ENCODE measurements around the gene WNT3A. TPM values are rescaled to one million over a fixed set of nuclear protein-coding genes. Genes with fewer than 3 reads are reported as not detected.
"Not testable (repeated sequence)": the region's sequence is repeated elsewhere in the genome, so short reads cannot be mapped to it uniquely, and the experiment has no call there.

The WNT3A gene, protein sequence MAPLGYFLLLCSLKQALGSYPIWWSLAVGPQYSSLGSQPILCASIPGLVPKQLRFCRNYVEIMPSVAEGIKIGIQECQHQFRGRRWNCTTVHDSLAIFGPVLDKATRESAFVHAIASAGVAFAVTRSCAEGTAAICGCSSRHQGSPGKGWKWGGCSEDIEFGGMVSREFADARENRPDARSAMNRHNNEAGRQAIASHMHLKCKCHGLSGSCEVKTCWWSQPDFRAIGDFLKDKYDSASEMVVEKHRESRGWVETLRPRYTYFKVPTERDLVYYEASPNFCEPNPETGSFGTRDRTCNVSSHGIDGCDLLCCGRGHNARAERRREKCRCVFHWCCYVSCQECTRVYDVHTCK
- total RNA-seq: 1.6 TPM

DNA sequence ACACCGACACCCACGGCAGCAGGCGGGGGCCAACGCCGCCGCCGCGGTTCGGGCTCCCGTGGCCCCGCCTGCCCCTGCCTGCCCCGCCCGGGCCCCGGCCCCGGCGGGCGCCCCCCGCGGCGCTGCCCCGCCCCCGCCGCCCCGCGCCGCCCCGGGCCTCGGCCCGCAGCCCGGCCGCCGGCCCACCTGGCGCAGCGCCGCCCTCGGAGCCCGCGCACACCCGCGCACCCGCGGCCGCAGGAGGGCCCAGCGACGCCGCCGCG, at the start of gene WNT3A:
TSS of gene WNT3A (plus strand) at position 213 of the 263 bp plus-strand sequence. CDS start 131 bp downstream, outside the sequence.
- no peak for DNase-seq

DNA sequence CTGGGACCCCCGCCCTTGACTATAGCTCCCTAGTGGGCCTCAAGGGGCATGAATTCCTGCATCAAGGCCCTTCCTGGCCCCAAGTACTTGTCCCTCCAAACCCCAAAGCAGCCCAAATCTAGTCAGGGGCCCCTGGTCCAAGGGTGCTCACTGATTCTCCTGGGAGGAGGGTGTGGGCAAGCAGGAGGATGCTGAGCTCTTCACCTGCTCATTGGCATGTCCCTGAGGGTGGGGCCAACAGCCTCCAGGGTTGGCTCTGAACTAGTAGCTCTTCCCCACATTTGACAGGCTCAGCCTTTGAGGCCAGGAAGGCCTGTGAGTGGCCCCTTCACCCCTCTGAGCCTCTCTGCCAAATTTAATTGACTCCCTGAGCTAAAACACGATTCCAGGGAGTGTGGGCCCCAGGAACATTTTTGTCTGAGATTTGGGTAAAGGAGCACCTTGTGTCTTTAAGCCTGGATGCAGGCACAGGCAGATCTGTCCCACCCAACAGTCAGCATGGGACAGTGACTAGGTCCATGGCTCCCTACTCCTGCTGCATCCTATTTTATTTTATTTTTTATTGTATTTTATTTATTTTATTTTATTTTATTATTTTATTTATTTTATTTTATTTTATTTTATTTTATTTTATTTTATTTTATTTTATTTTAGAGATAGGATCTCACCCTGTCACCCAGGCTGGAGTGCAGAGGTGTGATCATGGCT, 48.0 kb upstream of the WNT3A start:
- DNase-seq: no peak

DNA sequence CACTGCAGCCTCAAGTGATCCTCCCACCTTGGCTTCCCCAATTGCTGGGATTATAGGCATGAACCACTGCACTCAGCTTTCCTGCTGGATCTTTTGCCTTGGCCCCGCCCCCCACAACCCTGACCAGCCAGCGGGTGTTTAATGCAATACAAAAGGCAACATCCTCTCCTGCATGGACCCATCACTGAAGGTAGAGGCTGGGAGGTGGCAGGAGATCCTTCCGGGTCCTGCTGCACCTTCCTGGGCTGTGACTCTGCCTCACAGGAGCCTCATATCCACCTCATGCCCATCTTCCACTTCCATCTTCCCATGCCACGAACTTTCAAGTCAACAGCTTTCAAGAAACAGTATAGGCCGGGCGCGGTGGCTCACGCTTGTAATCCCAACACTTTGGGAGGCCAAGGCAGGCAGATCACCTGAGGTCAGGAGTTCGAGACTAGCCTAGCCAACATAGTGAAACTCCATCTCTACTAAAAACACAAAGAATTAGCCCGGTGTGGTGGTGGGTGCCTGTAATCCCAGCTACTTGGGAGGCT, 47.4 kb upstream of the WNT3A start:
- DNase-seq: no peak

DNA sequence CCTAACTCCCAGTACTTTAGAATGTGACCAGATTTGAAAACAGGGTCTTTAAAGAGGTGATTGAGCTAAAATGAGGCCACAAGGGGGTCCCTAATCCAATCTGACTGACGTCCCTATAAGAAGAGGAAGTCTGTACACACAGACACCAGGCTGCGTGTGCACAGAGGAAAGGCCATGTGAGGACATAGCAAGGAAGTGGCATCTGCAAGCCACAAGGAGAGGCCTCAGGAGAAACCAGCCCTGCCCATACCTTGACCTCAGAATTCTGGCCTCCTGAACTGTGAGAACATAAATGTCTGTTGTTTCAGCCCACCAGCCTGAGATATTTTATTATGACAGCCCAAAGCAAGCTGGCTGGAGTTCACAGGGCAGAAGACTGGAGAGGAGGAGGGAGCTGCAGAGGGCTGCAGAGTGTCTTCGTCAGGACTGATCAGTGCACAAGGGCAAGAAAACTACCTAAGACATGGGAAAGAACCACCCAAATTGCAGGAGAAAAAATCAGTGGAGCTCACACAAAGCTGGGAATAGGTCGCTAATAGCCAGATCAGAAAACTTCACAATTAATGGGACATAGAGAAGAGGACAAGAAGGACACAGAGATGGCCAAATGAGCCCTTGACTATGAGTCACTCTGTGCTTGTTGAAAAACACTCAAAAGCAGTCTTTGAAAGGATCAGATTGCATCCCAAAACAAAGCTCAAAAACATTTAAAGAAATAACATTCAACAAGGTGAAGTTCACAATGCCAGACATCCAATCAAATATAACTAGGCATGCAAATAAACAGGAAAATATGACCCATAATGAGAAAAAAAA, 44.9 kb upstream of the WNT3A start:
- no peak for DNase-seq

DNA sequence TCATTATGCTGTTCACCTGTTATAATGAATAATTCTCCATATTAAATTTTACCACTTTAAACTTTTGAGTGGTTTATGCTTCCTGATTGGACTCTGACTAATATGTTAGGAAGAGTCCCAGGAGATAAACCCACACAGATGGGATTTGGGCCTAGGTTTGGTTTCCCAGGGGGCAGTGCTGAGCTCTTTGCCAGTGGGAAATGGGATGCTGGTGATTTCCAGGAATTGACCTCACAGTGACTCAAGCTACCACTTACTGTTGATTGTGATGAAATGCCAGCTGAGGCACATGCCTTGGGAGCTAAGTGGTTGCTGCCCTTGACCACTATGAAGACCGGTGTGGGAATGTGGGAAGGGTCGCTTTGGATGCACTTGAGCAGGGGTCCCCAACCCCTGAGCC, 40.1 kb upstream of the WNT3A start:
- DNase-seq: not testable (repeated sequence)

DNA sequence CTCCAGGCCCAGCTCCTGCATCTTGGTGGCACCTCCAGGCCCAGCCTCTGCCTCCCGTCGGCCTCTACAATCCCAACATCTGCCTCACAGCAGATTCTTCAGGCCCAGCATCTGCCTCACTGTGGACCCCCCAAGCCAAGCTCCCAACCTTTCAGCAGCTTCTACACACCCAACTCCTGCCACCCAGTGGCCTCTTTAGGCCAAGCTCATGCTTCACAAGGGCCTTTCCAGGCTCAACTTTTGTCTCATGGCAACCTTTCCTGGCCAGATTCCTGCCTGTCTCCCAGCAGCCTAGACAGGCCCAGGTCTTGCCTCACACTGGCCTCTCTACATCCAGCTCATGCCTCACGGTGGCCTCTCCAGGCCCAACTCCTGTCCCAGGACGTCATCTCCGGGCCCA, 39.0 kb upstream of the WNT3A start:
- DNase-seq: not testable (repeated sequence)

DNA sequence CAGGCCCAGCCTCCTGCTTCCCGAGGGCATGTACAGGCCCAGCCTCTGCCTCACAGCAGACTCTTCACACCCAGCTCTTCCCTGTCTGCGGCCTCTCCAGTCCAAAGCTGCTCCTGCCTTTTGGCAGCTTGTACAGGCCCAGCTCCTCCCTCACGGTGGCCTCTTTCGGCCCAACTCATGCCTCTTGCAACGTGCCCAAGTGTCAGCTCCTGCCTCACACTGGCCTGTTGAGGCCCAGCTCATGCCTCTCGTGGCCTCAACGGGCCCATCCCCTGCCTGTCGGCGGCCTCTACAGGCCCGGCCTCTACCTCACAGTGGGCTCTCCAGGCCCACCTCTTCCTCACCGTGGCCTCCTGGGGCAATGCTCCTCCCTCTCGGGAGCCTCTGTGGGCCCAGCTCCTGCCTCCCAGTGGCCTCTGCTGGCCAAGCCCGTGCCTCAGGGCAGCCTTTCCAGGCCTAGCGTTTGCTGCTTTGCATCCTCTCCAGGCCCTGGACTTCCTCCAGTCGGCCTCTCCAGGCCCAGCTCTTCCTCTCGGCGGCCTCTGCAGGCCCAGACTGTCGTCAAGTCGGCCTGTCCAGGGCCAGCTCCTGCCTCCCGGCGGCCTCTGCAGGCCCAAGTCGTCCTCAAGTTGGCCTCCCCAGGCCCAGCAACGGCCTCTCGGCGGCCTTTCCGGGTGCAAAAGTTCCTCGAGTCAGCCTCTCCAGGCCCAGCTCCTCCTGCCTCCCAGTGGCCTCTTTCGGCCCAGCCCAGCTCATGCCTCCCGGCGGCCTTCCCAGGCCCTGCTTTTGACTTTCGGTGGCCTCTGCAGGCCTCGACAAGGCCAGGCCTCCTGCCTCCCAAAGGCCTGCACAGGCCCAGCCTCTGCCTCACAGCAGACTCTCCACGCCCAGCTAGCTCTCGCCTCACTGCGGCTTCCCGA, 36.5 kb upstream of the WNT3A start:
- DNase-seq: not testable (repeated sequence)

DNA sequence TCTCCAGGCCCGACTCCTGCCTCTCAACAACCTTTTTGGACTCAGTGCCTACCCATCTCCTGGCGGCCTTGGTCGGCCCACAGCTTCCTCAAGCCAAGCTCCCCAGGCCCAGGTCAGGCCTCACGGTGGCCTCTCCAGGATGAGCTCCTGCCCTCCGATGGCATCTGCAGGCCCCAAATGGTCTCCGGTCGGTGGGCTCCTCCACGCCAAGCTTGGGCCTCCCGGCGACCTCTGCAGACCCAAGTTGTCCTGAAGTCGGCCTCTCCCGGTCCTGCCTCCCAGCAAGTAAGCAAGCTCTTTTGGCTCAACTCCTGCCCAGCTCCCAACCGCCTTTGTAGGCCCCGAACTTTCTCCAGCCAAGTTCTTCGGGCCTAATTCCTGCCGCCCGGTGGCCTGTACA, 35.6 kb upstream of the WNT3A start:
- DNase-seq: not testable (repeated sequence)

DNA sequence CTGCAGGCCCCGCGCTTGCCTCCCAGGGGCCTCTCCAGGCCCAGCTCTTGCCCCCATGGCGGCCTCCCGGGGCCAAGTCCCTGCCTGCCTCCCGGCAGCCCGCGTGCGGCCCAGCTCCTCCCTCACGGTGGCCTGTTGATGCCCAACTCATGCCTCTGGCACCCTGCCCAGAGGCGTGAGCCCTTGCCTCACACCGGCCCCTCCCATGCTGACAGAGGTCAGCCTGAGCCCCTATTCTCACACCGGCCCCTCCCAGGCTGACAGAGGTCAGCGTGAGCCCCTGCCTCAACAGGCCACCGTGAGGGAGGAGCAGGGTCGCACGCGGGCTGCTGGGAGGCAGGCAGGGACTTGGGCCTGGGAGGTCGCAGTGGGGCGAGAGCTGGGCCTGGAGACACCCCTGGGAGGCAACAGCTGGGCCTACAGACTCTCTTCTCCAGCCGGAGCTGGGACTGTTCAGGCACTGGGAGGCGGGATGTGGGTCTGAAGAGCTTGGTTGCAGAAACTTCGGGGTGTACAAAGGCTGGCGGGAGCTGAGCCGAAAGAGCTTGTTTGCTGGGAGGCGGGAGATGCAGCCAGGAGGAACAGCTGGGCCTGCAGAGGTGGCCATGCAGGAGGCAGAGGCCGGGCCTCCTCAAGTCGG, 35.0 kb upstream of the WNT3A start:
- not testable (repeated sequence) for DNase-seq

DNA sequence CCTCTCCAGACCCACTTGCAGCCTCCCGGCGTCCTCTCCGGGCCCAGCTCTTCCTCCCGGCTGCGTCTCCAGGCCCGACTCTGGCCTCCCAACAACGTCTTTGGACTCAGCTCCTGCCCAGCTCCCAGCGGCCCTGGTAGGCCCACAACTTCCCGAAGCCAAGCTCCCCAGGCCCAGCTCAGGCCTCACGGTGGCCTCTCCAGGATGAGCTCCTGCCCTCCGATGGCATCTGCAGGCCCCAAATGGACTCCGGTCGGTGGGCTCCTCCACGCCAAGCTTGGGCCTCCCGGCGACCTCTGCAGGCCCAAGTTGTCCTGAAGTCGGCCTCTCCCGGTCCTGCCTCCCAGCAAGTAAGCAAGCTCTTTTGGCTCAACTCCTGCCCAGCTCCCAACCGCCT, 34.5 kb upstream of the WNT3A start:
- not testable (repeated sequence) for DNase-seq

DNA sequence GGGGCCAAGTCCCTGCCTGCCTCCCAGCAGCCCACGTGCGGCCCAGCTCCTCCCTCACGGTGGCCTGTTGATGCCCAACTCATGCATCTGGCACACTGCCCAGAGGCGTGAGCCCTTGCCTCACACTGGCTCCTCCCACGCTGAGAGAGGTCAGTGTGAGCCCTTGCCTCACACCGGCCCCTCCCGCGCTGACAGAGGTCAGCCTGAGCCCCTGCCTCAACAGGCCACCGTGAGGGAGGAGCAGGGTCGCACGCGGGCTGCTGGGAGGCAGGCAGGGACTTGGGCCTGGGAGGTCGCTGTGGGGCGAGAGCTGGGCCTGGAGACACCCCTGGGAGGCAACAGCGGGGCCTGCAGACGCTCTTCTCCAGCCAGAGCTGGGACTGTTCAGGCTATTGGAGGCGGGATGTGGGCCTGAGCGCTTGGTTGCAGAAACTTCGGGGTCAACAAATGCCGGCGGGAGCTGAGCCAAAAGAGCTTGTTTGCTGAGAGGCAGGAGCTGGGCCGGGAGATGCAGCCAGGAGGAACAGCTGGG, 33.9 kb upstream of the WNT3A start:
- peak; percentile 44 for DNase-seq

DNA sequence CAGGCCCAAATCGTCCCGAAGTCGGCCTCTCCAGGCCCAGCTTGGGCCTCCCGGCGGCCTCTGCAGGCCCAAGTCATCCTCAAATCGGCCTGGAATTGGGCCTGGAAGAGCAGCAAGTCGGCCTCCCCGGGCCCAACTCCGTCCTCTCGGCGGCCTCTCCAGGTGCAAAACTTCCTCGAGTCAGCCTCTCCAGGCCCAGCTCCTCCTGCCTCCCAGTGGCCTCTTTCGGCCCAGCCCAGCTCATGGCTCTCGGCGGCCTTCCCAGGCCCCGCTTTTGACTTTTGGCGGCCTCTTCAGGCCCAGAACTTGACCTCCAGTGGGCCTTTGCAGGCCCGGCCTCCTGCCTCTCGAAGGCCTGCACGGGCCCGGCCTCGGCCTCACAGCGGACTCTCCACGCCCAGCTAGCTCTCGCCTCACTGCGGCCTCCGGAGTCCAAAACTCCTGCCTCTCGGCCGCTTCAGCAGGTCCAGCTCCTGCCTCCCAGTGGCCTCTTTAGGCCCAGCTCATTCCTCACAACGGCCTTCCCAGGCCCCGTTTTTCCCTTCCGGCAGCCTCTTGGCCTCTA, 33.0 kb upstream of the WNT3A start:
- DNase-seq: not testable (repeated sequence)

DNA sequence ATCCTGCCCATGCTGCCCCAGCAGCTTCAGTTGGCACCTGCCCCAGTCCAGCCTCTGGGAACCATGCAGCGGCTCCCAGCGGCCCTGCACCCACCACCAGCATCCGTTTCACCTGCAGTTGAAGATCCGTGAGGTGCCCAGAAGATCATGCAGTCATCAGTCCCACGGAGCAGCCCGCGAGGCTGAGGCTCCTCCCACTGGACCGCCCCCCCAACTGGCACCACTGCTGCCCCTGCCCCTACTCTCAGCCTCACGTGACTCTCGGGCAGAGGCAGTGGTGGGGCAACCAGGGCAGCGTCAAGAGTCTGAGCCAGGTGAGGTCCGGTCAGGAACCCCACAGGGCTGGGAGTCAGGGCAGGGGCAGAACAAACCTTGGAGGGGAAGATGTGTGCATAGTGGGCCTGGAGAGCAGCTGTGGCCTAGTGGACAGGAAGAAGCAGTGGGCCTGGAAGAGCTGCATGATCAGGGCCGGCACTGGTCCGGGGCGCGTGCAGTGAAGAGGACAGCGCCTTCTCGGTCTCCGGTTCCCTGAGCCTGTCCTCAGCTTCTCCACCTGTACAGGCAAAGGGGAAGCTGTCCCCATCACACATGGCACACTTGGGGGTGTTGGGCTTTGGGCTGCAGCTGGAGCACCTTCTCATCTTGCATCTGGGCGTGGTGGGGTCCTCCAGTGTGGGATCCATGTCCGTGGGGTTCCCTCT, 31.1 kb upstream of the WNT3A start:
- not testable (repeated sequence) for DNase-seq

DNA sequence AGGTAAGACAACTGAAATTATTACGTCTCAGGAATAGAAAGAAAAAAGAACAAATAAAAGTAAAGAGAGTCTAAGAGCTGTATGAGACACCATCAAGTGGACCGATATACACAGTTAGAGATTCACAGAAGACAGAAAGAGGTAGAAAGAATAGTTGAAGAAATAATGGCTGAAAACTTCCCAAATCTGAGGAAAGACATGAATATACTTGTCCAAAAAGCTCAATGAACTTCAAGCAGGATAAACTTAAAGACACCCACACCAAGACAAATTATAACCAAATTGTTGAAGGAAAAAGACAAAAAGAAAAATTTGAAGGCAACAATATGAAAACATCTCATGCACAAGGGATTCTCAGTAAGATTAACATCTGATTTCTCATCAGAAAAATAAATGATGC, 19.6 kb upstream of the WNT3A start:
- DNase-seq: no peak

DNA sequence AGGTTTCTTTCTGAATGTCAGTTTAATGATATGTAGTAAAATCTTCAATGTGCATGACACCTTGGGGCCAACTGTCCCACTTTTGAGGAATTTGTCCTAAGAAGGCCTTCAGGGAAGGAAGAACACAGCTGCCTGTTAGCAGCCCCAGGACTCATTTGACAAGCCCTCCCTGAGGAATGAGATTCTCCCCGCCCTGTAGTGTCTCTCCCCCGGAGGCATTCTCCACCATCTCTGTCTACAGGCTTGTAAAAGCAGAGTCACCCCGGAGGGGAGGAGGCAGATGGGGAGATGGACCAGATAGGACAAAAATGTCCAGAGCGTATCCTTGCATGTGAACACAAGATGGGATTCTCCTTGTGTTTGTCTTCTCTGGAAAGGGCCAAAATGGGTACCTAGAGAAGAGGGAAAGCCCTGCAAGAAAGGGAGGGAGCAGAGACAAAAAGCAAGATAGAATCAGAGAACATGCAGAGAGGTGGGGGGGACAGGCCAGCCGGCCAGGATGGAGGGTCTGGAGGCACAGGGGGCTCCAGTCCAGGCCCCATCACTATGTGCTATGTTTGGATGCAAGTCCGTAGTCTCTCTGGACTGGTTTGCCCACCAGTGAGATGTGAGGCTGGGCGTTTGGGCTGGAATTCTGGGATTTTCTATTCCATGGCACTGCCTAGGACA, 12.0 kb upstream of the WNT3A start:
- DNase-seq: no peak

DNA sequence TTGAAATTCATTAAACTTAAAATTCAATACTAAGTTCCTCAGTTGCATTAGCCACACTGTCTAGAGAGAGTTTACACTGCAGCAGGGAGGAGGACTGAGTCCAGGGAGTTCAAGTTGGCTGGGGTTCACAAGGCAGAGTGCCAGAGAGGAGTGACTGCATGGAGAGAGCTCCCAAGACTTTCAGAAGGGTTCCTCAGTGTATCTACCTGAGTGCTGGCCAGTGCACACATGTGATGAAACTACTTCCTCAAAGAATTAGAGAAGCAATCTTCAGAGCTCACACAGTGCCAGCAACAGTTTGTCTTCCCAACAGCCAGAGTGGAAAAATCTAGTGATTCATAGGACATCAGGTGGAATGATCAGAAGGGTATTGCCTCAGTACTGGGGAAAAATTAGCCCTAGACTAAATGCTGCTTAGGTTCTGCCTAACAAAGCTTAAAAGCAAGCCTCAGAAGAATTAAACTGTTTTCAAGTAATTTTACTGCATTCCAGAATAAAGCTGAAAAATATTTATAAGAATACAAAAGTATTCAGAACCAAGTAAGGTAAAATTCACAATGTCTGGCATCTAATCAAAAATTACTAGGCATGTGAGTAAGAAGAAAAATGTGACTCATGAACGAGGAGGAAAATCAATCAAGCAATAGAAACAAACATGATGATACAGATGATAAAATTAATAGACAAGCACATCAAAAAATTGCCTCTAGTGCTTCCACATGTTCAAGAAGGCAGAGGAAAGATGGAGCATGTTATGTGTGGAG, 10.4 kb upstream of the WNT3A start:
- DNase-seq: no peak

DNA sequence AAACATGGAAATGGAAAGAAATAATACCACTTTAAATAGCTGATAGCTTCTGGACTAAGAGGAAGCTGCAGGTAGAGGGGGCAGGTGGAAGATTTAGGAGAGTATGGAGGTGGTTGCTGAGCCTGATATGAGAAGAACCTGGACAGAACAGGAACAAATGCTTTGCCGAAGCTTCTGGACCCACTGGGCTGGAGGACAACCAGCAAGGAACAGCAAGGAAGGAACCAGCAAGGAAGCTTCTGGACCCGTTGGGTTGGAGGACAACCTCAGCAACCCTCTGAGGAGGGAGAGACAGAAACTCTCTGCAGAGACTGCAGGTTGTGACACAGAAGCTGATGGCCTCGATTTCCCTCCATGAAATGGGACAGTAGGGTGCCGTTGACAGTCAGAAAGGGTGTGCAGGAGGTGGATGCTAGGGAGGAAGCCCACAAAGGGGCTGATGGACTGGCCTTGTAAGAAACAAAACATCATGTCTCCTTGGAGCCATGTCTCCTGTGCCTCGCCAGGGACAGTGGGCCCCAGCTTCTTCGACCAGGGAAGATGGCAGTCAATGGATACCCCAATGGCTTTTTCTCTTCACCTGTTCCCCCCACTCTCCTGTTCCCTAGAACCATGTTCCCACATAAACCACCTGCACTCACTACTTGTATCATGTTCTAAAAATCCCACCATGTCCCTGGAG, 8.3 kb upstream of the WNT3A start:
- DNase-seq: no peak
